ENCODE measurements around the gene RALGPS2.
"Not testable (repeated sequence)": the region's sequence is repeated elsewhere in the genome, so short reads cannot be mapped to it uniquely, and the experiment has no call there.

RALGPS2 gene

DNA sequence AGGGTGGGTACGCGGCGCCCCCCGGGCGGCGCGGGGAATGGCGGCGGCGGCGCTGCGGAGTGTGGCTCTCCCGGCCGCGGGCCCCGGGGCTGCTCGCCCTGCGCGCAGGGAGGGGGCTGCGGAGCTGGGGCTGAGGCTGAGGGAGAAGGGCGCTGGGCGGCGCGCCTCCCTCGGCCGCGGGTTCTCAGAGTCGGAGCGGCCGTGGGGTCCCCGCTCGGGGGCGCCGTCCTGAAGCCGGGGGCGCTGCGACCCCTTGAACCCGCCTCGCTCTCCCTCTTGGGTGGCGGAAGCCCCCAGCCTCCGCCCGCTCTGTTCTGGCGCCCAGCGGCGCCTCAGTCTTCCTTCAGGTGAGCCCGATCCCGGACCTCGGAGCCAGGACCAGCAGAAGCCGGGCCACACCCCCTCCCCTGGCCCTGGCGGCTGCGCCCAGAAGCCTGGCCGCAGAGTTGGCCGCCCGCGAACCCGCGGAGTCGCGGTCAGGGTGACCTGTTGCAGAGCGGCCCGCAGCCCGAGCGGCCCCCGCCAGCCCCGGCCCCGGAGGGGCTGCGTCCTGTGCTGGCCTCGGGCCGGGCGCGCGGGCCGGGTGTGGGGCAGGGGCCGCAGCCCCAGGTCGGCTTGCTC, 532 bp downstream of the RALGPS2 start:
- peak; percentile 2 to 6 for DNase-seq

DNA sequence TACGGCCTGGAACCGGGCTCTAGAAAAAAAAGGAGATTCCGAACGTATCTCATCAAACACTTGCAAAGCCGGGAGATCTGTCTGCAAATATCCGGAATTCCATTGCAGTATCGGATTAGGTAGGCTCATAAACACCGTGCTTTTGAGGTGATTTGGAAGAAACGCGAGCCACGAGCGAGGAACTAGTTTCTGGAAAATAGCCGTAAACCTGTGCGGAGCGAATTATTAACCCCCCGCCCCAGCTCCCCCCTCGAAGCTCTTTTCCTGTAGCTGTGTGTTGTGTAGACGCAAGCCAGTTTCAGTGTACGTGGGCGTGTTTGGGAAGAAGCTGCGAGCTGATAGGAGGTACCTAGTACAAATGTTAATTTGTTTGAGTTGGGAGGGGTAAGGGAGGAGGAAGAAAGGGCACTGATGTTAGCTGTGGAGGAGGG, 1.1 kb downstream of the RALGPS2 start:
- peak; percentile 40 to 46 for DNase-seq

DNA sequence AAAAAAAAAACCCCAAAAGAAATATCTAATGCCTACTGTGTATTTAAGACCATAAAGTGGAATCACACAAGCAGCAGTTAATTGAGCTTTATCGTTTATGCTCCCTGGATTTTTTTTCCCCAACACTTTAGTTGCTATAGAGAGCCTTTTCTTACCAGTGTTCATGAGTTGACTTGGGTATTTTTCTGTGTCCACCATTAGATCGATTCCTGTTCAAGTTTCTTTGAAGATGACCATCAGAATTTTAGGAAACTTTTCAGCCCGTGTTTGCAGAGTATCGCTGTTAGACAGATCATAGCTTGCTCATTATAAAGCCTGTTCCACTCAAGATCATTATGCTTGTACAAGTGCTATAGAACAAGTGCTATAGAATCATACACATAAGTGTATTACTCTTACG, 1.5 kb downstream of the RALGPS2 start:
- no peak for DNase-seq

DNA sequence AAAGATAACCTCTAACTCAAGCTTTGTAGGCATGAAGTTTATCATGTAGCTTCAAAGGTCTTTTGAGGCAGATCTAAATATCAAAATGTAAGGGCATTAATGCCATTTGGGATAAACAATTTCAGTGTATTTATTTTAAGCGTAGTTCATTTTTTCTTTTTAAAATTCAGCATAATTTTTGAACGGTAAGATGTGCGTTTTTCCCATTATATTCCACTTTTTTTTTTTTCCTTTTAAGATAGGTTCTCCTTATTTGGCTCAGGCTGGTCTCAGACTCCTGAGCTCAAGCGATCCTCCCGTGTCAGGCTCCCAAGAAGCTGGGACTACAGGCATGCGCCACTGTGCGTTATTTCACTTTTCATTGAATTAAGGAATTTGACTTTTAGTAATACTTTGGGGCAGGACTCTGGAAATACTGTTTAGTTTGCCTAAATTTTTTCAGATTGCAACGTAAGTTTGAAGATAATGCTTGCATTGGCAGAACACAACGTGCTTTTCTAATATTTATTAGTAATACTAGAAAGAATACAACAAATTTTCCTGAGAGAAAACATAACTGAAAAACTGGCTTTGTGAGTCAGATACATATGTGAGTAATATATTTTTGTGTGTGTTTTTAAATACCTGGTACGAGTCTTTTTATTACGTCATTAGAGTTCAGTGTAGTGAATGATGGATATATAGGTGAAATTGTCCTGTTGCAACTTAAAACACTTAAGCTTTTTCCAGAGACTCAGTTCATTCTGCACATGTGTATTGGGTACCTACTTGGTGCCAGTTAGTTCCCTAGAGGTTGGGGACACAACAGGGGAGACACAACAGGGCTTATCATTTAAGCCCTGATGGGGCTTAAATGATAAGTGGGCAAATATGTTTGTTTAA, 2.2 kb downstream of the RALGPS2 start:
- DNase-seq: no peak

DNA sequence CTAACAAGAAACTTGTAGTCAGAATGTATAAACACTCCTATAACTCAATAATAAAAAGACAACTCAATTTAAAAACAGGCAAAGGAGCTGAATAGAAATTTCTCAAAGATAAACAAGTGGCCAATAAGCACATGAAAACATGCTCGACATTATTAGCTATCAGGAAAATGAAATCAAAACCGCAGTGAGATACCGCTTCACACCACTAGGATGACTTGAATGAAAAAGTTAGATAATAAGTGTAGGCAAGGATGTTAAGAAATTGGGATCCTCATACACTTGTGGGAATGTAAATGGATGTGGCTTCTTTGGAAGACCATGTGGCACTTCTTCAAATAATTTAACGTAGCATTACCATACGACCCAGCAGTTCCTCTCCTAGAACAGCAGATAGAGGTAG, 8.9 kb downstream of the RALGPS2 start:
- no peak for DNase-seq

DNA sequence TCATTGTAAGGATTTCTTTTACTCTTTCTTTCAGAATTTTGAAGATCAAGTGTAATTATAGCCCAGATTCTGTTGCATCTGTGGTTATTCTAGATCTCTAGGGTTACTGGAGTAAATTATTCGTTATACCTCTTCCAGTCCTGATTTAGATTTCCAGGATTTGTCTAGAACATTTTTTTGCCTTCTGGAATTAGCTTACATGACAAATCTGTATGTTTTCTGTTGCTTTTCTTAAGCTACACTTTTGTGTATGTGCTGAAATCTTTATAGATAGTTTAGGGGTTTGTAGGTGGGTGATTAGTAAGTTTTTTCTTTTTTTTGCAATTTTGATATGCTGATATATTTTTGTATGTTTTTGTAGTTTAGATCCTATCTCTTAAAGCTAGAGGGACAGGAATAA, 13.7 kb downstream of the RALGPS2 start:
- no peak for DNase-seq

DNA sequence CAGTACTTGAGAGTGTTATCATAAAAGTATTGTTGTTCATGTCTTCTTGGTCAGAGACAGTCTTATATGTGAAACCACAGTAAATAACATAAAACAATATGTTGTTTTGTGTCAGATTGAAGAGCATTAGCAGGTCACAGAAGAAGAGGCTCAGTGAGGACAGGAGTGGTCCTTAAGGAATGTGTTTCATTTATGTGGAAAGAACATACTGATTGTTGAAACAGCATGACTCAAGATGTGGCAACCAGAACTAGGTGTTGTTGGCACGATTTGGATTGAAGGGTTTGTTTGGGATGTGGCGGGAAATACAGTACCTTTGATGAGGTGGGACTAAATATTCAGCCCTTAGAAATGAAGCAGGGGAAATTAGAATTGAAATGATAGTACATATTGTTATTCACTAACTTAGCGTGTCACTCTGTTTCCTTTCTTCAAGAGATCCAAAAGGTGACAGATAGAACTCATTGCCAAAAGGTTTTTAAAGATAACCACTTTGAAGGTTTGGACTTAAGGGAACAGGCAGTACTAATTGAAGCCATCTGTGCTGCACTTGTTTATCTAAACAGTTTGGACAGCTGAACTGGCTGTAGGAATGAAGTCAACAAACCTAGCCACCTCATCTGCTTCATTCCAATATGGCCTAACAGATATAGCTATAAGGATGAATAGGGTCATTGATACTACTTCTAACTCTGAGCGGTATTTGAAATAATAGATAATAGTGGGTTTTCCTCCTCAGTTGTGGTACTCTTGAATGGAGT, 14.4 kb downstream of the RALGPS2 start:
- no peak for DNase-seq

DNA sequence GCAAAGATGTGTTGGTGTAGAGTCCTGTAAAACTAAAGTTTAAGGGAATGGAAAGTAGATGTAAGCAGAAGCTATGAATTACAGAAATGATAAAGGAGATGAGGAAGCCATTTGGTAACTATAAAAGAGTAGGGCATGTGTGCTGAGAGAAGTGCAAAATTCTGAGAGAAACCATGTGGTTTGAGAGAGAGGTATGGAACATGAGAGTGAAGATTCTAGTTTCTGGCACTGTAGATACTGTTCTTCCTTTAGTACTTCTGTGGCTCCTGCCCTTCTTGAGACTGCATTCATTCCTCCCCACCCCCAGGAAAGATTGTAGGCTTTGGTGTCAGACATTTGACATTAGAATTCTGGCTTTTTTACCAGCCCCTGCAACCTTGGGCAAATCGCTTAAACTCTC, 15.4 kb downstream of the RALGPS2 start:
- no peak for DNase-seq

DNA sequence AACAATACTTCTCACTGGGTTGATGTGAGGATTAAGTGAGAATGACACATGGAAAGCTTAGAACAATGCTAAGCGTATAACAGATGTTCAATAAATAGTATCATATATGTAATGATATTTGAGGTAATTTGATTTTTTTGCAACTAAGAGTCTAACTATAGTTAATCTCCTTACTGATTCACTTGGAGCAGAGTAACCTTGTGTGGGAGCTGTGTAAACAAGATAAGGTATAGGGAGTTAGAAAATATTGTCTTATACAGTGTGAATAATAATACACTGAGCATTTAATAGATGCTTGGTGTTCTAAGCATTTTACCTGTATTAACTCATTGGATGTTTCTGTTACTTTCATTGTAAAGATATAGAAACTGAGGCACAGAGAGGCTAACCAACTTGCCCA, 15.9 kb downstream of the RALGPS2 start:
- no peak for DNase-seq

DNA sequence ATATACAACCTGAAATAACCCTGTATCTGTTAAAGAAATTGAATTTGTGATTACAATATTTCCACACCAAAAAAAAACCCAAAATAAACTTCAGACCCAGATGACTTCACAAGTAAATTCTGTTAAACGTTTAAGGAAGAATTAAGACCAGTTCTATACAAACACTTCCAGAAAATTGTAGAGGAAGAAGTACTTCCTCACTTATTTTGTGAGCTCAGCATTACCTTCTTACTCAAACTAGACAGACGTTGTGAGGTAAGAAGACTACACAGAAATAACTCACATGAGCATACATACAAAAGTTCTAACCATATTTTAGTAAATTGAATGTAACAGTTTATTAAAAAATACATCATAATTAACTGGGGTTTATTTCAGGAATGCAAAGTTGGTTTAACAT, 18.8 kb downstream of the RALGPS2 start:
- no peak for DNase-seq

DNA sequence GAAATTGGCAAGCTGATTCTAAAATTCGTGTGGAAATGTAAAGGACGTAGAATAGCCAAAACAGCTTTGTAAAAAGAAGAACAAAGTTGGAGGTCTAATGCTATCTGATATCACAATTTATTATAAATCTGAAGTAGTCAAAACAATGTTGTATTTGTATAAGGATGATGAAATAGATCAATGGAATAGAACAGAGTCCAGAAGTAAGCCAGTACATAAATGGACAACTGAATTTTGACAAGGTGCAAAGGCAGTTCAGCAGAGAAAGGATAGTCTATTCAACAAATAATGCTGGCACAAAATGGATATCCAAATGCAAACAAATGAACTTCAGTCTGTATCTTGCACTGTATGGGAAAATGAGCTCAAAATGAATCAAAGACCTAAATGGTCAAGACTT, 20.2 kb downstream of the RALGPS2 start:
- no peak for DNase-seq

DNA sequence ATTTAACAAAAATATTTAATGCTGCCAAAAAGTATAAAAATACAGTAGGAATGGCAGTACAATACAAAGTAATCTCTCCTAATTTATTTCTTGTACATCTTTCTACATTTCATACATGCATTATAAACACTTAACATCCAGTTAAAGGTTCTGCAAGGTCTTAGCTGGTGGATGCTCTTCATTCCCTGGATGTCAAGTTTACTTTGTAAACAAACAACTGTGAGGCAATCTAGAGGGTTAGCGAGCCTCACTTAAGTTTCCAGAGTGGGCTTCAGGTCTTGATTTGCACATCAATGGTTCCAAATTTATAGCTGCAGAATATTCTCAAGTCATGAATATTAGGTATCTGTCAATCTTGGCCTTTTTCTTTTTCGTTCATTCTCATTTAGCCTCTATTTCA, 21.3 kb downstream of the RALGPS2 start:
- no peak for DNase-seq

DNA sequence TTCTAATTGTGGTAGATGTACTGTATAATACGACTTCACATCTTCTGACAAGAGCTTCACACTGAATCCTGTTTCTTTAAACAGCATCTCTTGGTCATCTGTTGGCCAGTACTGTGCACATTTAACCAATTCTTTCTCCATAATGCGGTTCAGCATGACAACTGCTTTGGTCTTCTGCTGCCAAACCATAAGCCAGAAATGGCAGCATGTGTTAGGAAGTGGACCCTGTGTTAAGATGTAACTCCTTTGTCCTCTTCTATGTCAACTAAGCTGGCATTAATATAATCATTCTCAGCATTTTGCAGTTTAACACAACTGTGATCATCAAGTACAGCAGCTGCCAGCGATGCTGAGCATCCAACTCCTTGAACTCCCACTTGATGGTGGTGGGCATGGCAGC, 22.3 kb downstream of the RALGPS2 start:
- DNase-seq: not testable (repeated sequence)

DNA sequence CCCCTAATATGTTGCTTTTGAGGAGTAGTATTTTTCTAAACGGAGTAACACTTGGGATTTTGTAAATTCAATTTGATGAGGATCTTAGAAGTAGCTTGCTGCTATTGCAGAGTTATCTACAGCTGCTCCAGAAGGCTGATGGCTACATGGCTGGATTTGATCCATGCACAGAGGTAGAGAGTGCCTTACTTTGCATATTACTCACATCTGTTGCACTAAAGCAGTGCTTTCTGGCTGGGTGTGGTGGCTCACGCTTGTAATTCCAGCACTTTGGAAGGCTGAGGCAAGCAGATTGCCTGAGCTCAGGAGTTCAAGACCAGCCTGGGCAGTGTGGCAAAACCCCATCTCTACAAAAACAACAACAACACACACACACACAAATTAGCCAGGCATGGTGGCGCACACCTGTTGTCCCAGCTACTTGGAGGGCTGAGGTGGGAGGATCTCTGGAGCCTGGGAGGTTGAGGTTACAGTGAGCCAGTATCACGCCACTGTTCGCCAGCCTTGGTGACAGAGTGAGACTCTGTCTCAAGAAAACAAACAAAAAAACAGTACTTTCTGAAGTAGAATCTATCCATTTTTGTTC, 24.6 kb downstream of the RALGPS2 start:
- no peak for DNase-seq

DNA sequence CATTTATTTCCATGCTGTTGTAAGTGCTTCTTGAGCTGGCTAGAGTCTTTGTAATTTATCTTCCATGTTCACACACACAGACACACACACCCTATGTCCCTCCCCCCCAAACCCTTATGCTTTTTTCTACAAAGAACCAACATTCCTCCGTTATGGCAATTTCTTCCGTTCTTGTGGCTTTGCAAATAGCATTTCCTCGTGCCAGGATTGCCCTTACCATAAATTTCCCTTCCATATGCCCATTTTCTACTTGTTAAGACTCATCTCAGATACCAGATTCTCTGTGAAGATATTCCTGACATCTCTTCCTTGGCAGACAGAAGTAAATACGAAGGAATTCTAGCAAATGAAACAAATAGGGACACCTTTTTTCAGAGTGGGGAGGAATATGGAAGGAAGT, 26.0 kb downstream of the RALGPS2 start:
- DNase-seq: no peak

DNA sequence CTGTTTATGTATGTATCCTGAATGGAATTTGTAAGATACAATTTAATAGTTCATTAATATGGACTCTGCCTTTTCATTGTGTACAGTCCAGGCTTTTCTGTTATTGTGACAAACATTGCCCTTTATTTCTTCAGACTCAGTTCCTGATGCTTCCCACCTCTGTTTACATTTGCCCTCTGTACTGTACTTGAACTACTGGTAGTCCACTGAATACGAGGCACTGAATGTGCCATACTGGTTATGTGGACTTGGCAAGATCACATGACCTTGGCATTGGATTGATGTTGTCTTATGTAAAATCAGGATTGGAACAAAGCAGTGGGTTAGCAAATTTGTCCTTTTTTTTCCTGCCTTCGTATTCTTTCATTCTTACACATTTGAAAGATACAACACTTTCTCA, 27.8 kb downstream of the RALGPS2 start:
- no peak for DNase-seq

DNA sequence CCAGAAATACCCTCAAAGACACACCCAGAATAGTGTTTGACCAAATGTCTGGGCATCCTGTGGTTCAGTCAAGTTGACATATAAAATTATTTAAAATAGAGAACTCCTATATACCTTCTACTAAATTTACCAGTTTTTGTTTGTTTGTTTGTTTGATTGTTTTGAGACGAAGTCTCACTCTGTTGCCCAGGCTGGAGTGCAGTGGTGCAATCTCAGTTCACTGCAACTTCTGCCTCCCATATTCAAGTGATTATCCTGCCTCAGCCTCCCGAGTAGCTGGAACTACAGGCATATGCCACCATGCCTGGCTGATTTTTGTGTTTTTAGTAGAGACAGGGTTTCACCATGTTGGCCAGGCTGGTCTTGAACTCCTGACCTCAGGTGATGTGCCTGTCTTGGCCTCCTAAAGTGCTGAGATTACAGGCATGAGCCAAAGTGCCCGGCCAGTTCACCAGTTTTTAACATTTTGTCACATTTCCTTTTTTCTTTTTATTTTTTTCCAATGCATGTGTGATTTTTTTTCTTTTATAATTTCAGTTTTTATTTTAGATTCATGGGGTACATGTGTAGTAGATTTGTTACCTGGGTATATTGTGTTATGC, 29.7 kb downstream of the RALGPS2 start:
- not testable (repeated sequence) for DNase-seq

DNA sequence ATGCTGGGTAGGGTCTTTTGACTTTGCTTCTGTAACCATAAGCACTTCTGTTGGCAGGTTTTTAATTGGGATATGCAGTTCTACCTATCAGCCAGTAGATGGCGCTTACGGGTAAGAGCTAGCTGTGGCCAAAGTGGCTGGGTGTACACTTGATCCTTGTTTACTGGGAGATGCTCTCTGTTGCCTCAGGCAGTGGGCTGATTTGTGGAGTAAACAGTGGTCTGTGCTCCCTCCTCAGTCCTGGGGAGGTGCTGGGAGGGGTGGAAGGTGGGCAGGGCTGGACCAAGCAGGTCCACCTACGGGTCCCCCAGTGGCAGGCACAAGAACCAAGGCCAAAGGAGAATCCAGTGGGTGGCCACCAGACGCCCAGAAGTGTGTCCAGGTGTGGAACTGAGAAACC, 43.4 kb downstream of the RALGPS2 start:
- DNase-seq: no peak

DNA sequence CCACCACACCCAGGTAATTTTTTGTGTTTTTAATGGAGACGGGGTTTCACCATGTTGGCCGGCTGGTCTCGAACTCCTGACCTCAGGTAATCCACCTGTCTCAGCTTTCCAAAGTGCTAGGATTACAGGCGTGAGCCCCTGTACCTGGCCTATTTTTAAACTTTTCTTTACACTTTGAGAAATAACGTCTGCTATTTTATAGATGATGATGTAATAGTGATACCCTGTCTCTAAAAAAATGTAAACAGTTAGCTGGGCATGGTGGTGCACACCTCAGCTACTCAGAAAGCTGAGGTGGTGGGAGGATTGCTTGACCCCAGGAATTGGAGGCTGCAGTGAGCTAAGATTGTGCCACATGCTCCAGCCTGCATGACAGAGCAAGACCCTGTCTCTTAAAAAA, 47.9 kb downstream of the RALGPS2 start:
- DNase-seq: no peak

DNA sequence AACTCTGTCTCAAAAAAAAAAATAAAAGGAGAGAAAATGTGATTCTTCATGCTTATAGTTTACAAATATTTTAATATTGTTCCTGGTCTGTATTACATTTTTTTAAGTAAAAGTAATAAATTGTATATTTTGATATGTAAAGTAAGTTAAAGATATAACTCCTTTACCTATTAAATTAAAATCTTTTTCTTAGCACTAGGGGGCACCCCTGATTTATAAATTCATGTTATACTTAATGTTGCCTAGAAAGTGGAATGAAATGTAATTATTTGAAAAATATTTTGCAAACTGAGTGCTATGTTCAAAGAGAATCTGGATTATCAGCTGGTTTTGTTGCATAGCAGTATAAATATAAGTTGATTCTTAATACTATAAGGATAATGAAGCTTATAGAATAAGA, 49.2 kb downstream of the RALGPS2 start:
- no peak for DNase-seq

DNA sequence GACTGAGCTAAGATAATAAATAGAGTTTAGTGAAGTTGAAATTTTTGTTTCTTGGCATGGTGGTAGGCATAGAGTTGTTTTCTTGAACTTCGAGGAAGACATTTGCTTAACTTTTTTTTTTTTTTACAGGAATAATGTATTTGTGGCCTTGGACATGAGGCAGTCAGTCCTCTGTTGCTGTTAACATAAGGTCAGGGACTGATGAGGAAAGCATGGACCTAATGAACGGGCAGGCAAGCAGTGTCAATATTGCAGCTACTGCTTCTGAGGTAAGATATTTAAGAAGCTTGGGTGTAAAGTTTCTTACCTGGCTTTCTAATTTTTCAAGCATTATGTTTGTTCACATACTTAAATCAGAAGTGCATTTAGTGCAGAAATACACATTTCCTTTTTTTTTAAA, 51.5 kb downstream of the RALGPS2 start:
- no peak for DNase-seq

DNA sequence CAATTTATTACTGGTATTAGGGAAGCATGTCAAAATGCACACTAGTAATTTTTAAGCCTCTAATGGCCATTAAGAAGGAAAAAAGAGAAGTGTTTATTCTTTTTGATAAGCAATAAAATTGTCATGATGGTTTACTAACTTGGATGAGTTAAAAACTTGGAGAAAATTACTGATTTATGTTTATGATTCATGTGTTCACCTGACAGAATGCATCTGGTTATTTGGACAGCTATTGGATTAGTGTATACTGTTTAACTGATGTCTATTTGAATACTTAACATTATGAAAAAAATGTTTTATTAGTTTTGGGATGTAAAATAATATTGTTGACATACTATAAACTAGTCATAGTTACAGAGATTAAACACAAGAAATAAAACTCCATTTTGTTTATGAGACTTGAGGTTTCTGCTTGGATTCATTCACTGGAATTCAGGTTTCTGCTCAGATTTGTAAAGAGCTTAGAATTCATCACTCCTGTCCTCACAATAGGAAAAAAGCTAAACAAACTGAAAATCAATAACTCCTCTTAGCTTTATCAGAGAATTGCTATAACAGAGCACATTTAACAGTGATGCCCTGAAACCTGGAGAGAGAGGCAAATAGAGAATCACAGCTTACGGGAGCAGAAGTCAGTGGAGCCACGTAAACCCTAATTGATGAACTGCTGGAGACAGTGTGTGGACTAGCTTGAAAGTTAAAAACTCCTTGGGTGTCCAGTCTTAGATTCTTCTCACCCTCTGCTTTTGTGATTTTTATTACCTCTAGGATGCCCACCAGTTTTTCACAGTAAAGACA, 56.7 kb downstream of the RALGPS2 start:
- DNase-seq: no peak
